ENCODE data around the gene NRL. TPM values are rescaled to one million over a fixed set of nuclear protein-coding genes. Genes with fewer than 3 reads are reported as not detected.
"Not testable (repeated sequence)": the region's sequence is repeated elsewhere in the genome, so short reads cannot be mapped to it uniquely, and the experiment has no call there.

The NRL gene
- polyA plus RNA-seq, 1 donor (not counting 4 experiments of a cell fraction or from before 2014, with no cell fraction given) = 0.29 TPM

GRCh38 chr14:24108336-24108874, 6.3 kb downstream of the NRL start:
- Histone ChIP-seq H3K27me3 (ENCODE audit: control insufficient read depth, extremely low read depth, insufficient read depth, low read length) (no peaks in the 10 kb centered on the region), H3K4me3 (ENCODE audit: control insufficient read depth in 2 of 3, extremely low read depth in 1 of 3, insufficient read depth in 2 of 3, low read depth in 1 of 3, low read length in 3 of 3) (no peak overlapping the region), H3K4me2 (ENCODE audit: control insufficient read depth, extremely low read depth, insufficient read depth, low read depth, low read length) (no peak overlapping the region), H3K36me3 (ENCODE audit: control insufficient read depth in 2 of 2, extremely low read depth in 1 of 2, insufficient read depth in 2 of 2, low read length in 2 of 2) (peaks cover 0 to 7% of the 10 kb centered on the region in 2 experiments), H3K9me1 (ENCODE audit: control insufficient read depth, extremely low read depth, insufficient read depth, low read length) (no peaks in the 10 kb centered on the region), H3K9me3 (ENCODE audit: control insufficient read depth, low read depth, low read length) (no peaks in the 10 kb centered on the region), H3K4me1 (ENCODE audit: control insufficient read depth, extremely low read depth, insufficient read depth, low read length) (peaks cover 14% of the 10 kb centered on the region), H3K27ac (ENCODE audit: control insufficient read depth, insufficient read depth, low read length) (no peak overlapping the region), H2AFZ (ENCODE audit: control insufficient read depth, low read length) (peak overlapping the region; percentile 48), H4K20me1 (ENCODE audit: control insufficient read depth, extremely low read depth, insufficient read depth, low read length) (no peaks in the 10 kb centered on the region), H3K79me2 (ENCODE audit: control insufficient read depth, insufficient read depth, low read length) (no peaks in the 10 kb centered on the region), H3K9ac (ENCODE audit: control insufficient read depth, extremely low read depth, insufficient read depth, low read length) (no peak overlapping the region)
- dilution Hi-C loops (cut with MboI; ENCODE audit: extremely low pct_ligation_motif_present, low sequenced_read_pairs) = no loop called here
- DNase-seq (ENCODE audit: low read depth, low spot score) = no peak
- TF ChIP-seq CTCF (optimal IDR thresholded peaks at IDR 0.05 in 1 of 3, IDR thresholded peaks at IDR 0.05 in 1 of 3, conservative IDR thresholded peaks at IDR 0.05 in 1 of 3; ENCODE audit: extremely low read depth in 1 of 3, insufficient read depth in 2 of 3, low read length in 3 of 3) (no peak), EZH2 (IDR thresholded peaks at IDR 0.05; ENCODE audit: low read length) (no peak)
- FAIRE-seq = no peak

GRCh38 chr14:24106672-24107271, 8.0 kb downstream of the NRL start:
- no peaks in the 10 kb centered on the region for H3K9me1 ChIP-seq (ENCODE audit: control insufficient read depth, extremely low read depth, insufficient read depth, low read length)
- no peaks in the 10 kb centered on the region for H3K9me3 ChIP-seq (ENCODE audit: control insufficient read depth, low read depth, low read length)
- no peak for FAIRE-seq
- peaks cover 5 to 8% of the 10 kb centered on the region in 2 experiments for H3K36me3 ChIP-seq (ENCODE audit: control insufficient read depth in 2 of 2, extremely low read depth in 1 of 2, insufficient read depth in 2 of 2, low read length in 2 of 2)
- DNase-seq (ENCODE audit: low read depth, low spot score) = no peak
- no peaks in the 10 kb centered on the region for H3K27me3 ChIP-seq (ENCODE audit: control insufficient read depth, extremely low read depth, insufficient read depth, low read length)
- no peak overlapping the region for H2AFZ ChIP-seq (ENCODE audit: control insufficient read depth, low read length)
- H3K9ac ChIP-seq (ENCODE audit: control insufficient read depth, extremely low read depth, insufficient read depth, low read length) = no peak overlapping the region
- dilution Hi-C loops (cut with MboI; ENCODE audit: extremely low pct_ligation_motif_present, low sequenced_read_pairs) = no loop called here
- no peaks in the 10 kb centered on the region for H3K79me2 ChIP-seq (ENCODE audit: control insufficient read depth, insufficient read depth, low read length)
- H3K4me1 ChIP-seq (ENCODE audit: control insufficient read depth, extremely low read depth, insufficient read depth, low read length) = peaks cover 11% of the 10 kb centered on the region
- H3K27ac ChIP-seq (ENCODE audit: control insufficient read depth, insufficient read depth, low read length) = no peak overlapping the region
- H3K4me2 ChIP-seq (ENCODE audit: control insufficient read depth, extremely low read depth, insufficient read depth, low read depth, low read length) = no peak overlapping the region
- no peak overlapping the region for H3K4me3 ChIP-seq (ENCODE audit: control insufficient read depth in 2 of 3, extremely low read depth in 1 of 3, insufficient read depth in 2 of 3, low read depth in 1 of 3, low read length in 3 of 3)
- TF ChIP-seq CTCF (optimal IDR thresholded peaks at IDR 0.05 in 1 of 3, IDR thresholded peaks at IDR 0.05 in 1 of 3, conservative IDR thresholded peaks at IDR 0.05 in 1 of 3; ENCODE audit: extremely low read depth in 1 of 3, insufficient read depth in 2 of 3, low read length in 3 of 3) (no peak), EZH2 (IDR thresholded peaks at IDR 0.05; ENCODE audit: low read length) (no peak)
- no peaks in the 10 kb centered on the region for H4K20me1 ChIP-seq (ENCODE audit: control insufficient read depth, extremely low read depth, insufficient read depth, low read length)

- H3K9me1 ChIP-seq (ENCODE audit: control insufficient read depth, extremely low read depth, insufficient read depth, low read length); H3K9ac ChIP-seq (ENCODE audit: control insufficient read depth, extremely low read depth, insufficient read depth, low read length); dilution Hi-C loops (cut with MboI; ENCODE audit: extremely low pct_ligation_motif_present, low sequenced_read_pairs); H3K9me3 ChIP-seq (ENCODE audit: control insufficient read depth, low read depth, low read length); DNase-seq (ENCODE audit: low read depth, low spot score); H3K27me3 ChIP-seq (ENCODE audit: control insufficient read depth, extremely low read depth, insufficient read depth, low read length); H3K36me3 ChIP-seq (ENCODE audit: control insufficient read depth in 2 of 2, extremely low read depth in 1 of 2, insufficient read depth in 2 of 2, low read length in 2 of 2); H4K20me1 ChIP-seq (ENCODE audit: control insufficient read depth, extremely low read depth, insufficient read depth, low read length); H3K4me2 ChIP-seq (ENCODE audit: control insufficient read depth, extremely low read depth, insufficient read depth, low read depth, low read length); H3K27ac ChIP-seq (ENCODE audit: control insufficient read depth, insufficient read depth, low read length); H3K4me3 ChIP-seq (ENCODE audit: control insufficient read depth in 2 of 3, extremely low read depth in 1 of 3, insufficient read depth in 2 of 3, low read depth in 1 of 3, low read length in 3 of 3); H2AFZ ChIP-seq (ENCODE audit: control insufficient read depth, low read length); H3K79me2 ChIP-seq (ENCODE audit: control insufficient read depth, insufficient read depth, low read length); FAIRE-seq: not testable (repeated sequence)
- peaks cover 11% of the 10 kb centered on the region for H3K4me1 ChIP-seq (ENCODE audit: control insufficient read depth, extremely low read depth, insufficient read depth, low read length)
Observed at GRCh38 chr14:24105609-24106239, 9.0 kb downstream of the NRL start.

Measured in keratinocyte (primary cell).